Pancreas (tissue), 10 donors: ENCODE data around the gene BMP4. TPM values are rescaled to one million over a fixed set of nuclear protein-coding genes. Genes with fewer than 3 reads are reported as not detected.
A peak's percentile ranks its signal among the peaks of the same experiment; 100 is the strongest.
"Not testable (repeated sequence)": the region's sequence is repeated elsewhere in the genome, so short reads cannot be mapped to it uniquely, and the experiment has no call there.

Source experiments
- ATAC-seq, 4 donors: fragments of 200-7000 bp; cut with Tn5 transposase; one replicate each; pipeline versions ENCODE4 v1.8.0 to v1.9.1; 2020; ENCODE audit warnings: mild to moderate bottlenecking in 4 of 4, moderate library complexity in 4 of 4
- DNase-seq, 6 donors: peaks; one replicate each; pipeline ENCODE4 v3.0.0-alpha.2; 2020
- FAIRE-seq: peaks from 2 replicates; lab custom pipeline; 2012; peaks lifted over from hg19 to GRCh38; lab: Jason Lieb, UNC
- H3K27ac ChIP-seq, 4 donors: fragments of 200-600 bp; sonication (generic); 1 replicate in 3 of 4; 2 replicates in 1 of 4; pipeline versions ENCODE4 v1.5.0 to v1.8.0; 2020
- H3K27me3 ChIP-seq, 4 donors: fragments of 200-600 bp; one replicate each; pipeline ENCODE4 v1.8.0; 2021
- H3K36me3 ChIP-seq, 3 donors: fragments of 200-600 bp; sonication (generic) in 1 of 3; one replicate each; pipeline versions ENCODE4 v1.5.0 to v1.8.0; 2020 to 2021
- H3K4me1 ChIP-seq, 3 donors: fragments of 200-600 bp; one replicate each; pipeline ENCODE4 v1.8.0; 2021
- H3K4me3 ChIP-seq, 4 donors: fragments of 200-600 bp; sonication (generic) in 2 of 4; one replicate each; pipeline versions ENCODE4 v1.5.0 to v1.8.0; 2020 to 2021
- H3K9me3 ChIP-seq, 4 donors: fragments of 200-600 bp; one replicate each; pipeline ENCODE4 v1.8.0; 2021
- WGBS, 2 donors: extraction: QIAGEN DNeasy Blood & Tissue Kit; methylation state at CpG; one replicate each; pipeline ENCODE4 v1.1.7; 2013; 5-methylcytosine and 5-hydroxymethylcytosine counted together
- intact Hi-C, 3 donors: fragments of 100-400 bp; cut with DNase I; formaldehyde crosslinking; loops; one replicate each; pipeline versions ENCODE4 v1.11.1 to v1.14.2; 2022
- polyA plus RNA-seq, 2 donors: library from polyadenylated mRNA; stranded (reverse); fragments of 200-250 nt; gene quantifications; one replicate each; pipeline ENCODE4 v1.2.3, GENCODE V29; 2013
- total RNA-seq, 6 donors: library from RNA; stranded (reverse); fragmentation: NEBNext Ultra II Directional in 4 of 6; extraction: Animal tissue kit (Norgen Biotek cat#: 25700) in 4 of 6; gene quantifications; one replicate each; pipeline versions ENCODE4 v1.2.1 to v1.2.4, GENCODE V29; 2021 to 2023
- TF ChIP-seq, protein P1 (sequence below), 4 donors: fragments of 200-600 bp; sonication (generic) in 3 of 4; IDR thresholded peaks; one replicate each; pipeline versions ENCODE4 v1.5.0 to v1.8.0; 2021; ENCODE audit warnings: antibody characterized with exemption in 4 of 4
- donor health status: healthy with polysubstance abuse.
- donor health status: DM: no; HTN: no; CAD: no; lungs with moderate emphysema.
- donor health status: DM: no; HTN: no; CAD: no.
- donor health status: control.
- donor health status: control.
- donor health status: Bipolar disorder and iron deficiency.
- donor health status: DM: yes; HTN: yes; CAD: no.
- donor health status: DM: no; HTN: no; CAD: no.
- donor health status: DM: no; HTN: no; CAD: no.
- donor health status: DM: yes; HTN: yes; CAD: no.

Gene BMP4
- total and polyA plus RNA-seq, 8 donors: 0.59 to 4.6 (median 1.9) TPM

DNA sequence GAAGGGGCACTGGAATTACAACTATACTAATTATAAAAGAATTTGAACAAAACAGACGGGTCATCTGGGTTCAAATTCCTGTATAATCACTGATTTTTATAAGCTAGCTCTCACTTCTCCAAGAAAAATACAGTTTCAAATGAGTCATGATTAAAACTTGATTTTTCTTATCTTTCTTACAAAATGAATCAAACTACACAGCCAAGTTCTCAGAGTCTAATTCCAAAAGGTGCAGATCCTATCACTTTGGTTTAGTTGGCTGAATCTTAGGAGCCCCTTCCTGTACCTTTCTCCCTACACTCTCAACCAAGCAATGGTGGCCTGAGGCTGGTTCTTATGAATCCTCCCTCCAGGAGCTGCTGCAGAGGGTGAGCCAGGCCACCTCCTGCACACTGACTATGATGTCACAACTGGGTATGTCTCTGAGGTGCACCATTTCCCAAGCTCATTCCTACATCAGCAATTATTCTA, 43.8 kb upstream of the BMP4 start:
- Histone ChIP-seq H3K36me3 (no peaks in the 10 kb centered on the region), H3K9me3 (no peaks in the 10 kb centered on the region), H3K4me3 (no peak overlapping the region), H3K4me1 (no peaks in the 10 kb centered on the region), H3K27me3 (no peaks in the 10 kb centered on the region), H3K27ac (no peak overlapping the region)
- TF ChIP-seq, protein P1, sequence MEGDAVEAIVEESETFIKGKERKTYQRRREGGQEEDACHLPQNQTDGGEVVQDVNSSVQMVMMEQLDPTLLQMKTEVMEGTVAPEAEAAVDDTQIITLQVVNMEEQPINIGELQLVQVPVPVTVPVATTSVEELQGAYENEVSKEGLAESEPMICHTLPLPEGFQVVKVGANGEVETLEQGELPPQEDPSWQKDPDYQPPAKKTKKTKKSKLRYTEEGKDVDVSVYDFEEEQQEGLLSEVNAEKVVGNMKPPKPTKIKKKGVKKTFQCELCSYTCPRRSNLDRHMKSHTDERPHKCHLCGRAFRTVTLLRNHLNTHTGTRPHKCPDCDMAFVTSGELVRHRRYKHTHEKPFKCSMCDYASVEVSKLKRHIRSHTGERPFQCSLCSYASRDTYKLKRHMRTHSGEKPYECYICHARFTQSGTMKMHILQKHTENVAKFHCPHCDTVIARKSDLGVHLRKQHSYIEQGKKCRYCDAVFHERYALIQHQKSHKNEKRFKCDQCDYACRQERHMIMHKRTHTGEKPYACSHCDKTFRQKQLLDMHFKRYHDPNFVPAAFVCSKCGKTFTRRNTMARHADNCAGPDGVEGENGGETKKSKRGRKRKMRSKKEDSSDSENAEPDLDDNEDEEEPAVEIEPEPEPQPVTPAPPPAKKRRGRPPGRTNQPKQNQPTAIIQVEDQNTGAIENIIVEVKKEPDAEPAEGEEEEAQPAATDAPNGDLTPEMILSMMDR (IDR thresholded peaks at IDR 0.05): no peak
- WGBS, 2 donors: 64 to 76% methylated on average over 1 of the region's 1 CpG
- intact Hi-C loops: no loop called here
- no peak for ATAC-seq
- no peak for DNase-seq
- FAIRE-seq: no peak

- Histone ChIP-seq H3K4me3 (no peak overlapping the region), H3K36me3 (no peaks in the 10 kb centered on the region), H3K4me1 (no peaks in the 10 kb centered on the region), H3K27ac (no peak overlapping the region), H3K27me3 (no peaks in the 10 kb centered on the region), H3K9me3 (no peaks in the 10 kb centered on the region)
- TF ChIP-seq, protein P1 (IDR thresholded peaks at IDR 0.05): no peak
- intact Hi-C loops: no loop called here
- FAIRE-seq (no peak), DNase-seq (no peak), ATAC-seq (no peak)
- 46 to 53% methylated on average over 5 of the region's 5 CpGs for WGBS, 2 donors
Measured at GRCh38 chr14:53999061-53999488, 42.5 kb upstream of the BMP4 start.

- no peak overlapping the region for H3K27ac ChIP-seq
- intact Hi-C loops: no loop called here
- WGBS, 2 donors: 88 to 89% methylated on average over 1 of the region's 1 CpG
- no peaks in the 10 kb centered on the region for H3K4me1 ChIP-seq
- no peaks in the 10 kb centered on the region for H3K27me3 ChIP-seq
- no peaks in the 10 kb centered on the region for H3K9me3 ChIP-seq
- no peaks in the 10 kb centered on the region for H3K36me3 ChIP-seq
- TF ChIP-seq, protein P1 (IDR thresholded peaks at IDR 0.05): no peak
- no peak overlapping the region for H3K4me3 ChIP-seq
- ATAC-seq (no peak), DNase-seq (no peak), FAIRE-seq (peak; percentile 90)
Measured at GRCh38 chr14:53996041-53996440, 39.4 kb upstream of the BMP4 start.

DNA sequence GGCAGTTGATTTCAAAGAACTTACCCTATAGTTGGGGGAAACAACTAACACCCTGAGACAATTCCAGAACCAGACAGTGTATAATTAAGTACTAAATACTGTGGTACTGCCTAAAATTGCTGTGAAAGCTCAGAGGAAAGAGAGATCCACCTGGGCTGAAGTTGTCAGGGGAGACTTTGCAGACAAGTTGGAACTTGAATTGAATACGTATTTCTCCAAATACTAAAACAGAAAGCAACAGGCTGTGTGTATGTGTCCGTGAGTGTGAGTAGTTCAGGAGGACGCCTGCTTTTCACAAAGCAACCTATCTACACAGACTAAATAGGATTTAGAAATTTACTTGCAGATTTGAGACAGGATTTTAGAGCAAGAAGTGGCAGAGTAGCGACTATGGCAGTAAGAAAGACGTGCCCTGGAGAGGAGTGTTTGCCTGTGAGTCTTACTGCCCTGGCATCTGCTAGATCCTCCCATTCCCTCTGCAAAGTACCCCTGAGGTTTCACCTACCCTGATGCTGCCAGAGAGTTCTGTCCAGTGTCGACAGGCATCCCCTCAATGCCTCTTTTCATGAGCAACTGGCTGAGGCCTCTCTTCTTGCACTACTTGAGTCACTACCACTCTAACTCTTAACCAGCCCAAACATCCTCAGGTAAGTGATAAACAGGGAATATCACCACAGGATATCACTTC, 37.4 kb upstream of the BMP4 start:
- no peaks in the 10 kb centered on the region for H3K9me3 ChIP-seq
- FAIRE-seq (no peak), ATAC-seq (no peak), DNase-seq (no peak)
- H3K36me3 ChIP-seq: no peaks in the 10 kb centered on the region
- no peaks in the 10 kb centered on the region for H3K27me3 ChIP-seq
- H3K4me1 ChIP-seq: no peaks in the 10 kb centered on the region
- H3K27ac ChIP-seq: no peak overlapping the region
- WGBS, 2 donors: 62 to 67% methylated on average over 6 of the region's 6 CpGs
- intact Hi-C loops: no loop called here
- H3K4me3 ChIP-seq: no peak overlapping the region
- TF ChIP-seq, protein P1 (IDR thresholded peaks at IDR 0.05): no peak

- intact Hi-C loops: no loop called here
- H3K4me1 ChIP-seq: no peaks in the 10 kb centered on the region
- FAIRE-seq (no peak), ATAC-seq (no peak), DNase-seq (no peak)
- no peak overlapping the region for H3K4me3 ChIP-seq
- no peaks in the 10 kb centered on the region for H3K36me3 ChIP-seq
- TF ChIP-seq, protein P1 (IDR thresholded peaks at IDR 0.05): no peak
- 36 to 47% methylated on average over 2 of the region's 2 CpGs for WGBS, 2 donors
- H3K9me3 ChIP-seq: no peaks in the 10 kb centered on the region
- H3K27me3 ChIP-seq: no peaks in the 10 kb centered on the region
- H3K27ac ChIP-seq: no peak overlapping the region
Measured at GRCh38 chr14:53990978-53991377, 34.4 kb upstream of the BMP4 start.

DNA sequence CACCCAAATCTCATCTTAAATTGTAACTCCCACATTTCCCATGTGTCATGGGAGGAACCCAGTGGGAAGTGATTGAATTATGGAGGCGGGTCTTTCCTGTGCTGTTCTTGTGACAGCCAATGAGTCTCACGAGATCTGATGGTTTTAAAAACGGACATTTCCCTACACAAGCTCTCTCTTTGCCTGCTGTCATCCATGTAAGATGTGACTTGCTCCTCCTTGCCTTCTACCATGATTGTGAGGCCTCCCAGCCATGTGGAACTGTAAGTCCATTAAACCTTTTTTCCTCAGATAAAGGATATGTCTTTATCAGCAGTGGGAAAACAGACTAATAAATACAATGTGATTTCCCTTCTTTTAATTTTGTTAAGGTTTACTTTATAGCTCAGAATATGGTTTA, 30.1 kb upstream of the BMP4 start:
- H3K4me3 ChIP-seq, H3K27me3 ChIP-seq, ATAC-seq, H3K36me3 ChIP-seq, H3K4me1 ChIP-seq, H3K27ac ChIP-seq, FAIRE-seq, H3K9me3 ChIP-seq, intact Hi-C loops, DNase-seq: not testable (repeated sequence)
- WGBS, 2 donors: 62 to 64% methylated on average over 3 of the region's 3 CpGs

GRCh38 chr14:53984958-53985357, 28.3 kb upstream of the BMP4 start:
- FAIRE-seq, H3K27me3 ChIP-seq, H3K9me3 ChIP-seq, H3K4me1 ChIP-seq, DNase-seq, ATAC-seq, H3K27ac ChIP-seq, H3K36me3 ChIP-seq, H3K4me3 ChIP-seq, intact Hi-C loops: not testable (repeated sequence)
- WGBS, 2 donors: 95 to 98% methylated on average over 2 of the region's 2 CpGs
